AG04449 (cell line): ENCODE data around the gene TMEM140.

ENCODE experiments used
- CTCF ChIA-PET: fragments of 350-600 bp; formaldehyde crosslinking; extraction: SDS; loops from one replicate; lab custom pipeline; 2021; ENCODE audit warnings: antibody characterized with exemption; lab: Yijun Ruan, JAX
- POLR2A ChIA-PET: fragments of 400-600, 350-600 bp; formaldehyde crosslinking; extraction: SDS; loops from one replicate; lab custom pipeline; 2020; ENCODE audit warnings: antibody characterized with exemption, inconsistent platforms; lab: Yijun Ruan, JAX
- DNase-seq: peaks from one replicate; pipeline ENCODE4 v3.0.0-alpha.2; 2010; ENCODE audit warnings: low read depth, low spot score
- H3K4me3 ChIP-seq: 2 replicates; pipeline ENCODE4 v1.5.1; 2011; ENCODE audit warnings: low read depth, mild to moderate bottlenecking, control low read depth, low read length
- TF ChIP-seq, protein P1 (sequence below): IDR thresholded peaks from one replicate; pipeline ENCODE4 v1.5.1; 2011; ENCODE audit warnings: mild to moderate bottlenecking, moderate library complexity, low read length, control low read depth, inconsistent platforms; ENCODE audit not compliant: insufficient read depth; ENCODE audit errors: missing control alignments

TMEM140 gene

DNA sequence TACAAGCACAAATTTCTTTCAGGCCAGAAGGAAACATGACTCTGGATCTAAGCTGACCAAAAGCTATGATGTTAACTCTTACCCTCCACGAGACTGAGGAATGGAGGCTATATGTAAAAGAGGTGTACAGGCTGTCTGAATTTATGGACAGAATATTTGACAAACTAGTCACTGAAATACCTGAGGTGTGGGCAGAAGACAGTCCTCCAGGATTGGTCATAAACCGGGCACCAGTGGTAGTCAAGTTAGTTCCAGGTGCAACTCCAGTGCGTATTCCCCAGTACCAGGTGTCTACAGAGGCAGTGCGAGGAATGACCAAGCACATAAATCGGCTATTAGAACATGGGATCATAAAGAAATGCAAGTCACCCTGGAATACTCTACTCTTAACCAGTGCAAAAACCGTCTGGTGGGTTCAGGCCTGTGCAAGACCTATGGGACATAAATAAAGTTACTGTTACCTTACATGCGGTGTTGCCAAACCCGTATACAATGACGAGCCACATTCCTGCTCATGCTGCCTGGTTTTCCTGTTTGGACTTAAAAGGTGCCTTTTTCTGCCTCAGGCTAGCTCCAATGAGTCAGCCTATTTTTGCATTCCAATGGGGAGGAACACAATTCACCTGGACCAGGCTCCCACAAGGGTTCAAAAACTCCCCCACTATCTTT, 29.3 kb downstream of the TMEM140 start:
- POLR2A ChIA-PET: no interaction called here
- TF ChIP-seq, protein P1, sequence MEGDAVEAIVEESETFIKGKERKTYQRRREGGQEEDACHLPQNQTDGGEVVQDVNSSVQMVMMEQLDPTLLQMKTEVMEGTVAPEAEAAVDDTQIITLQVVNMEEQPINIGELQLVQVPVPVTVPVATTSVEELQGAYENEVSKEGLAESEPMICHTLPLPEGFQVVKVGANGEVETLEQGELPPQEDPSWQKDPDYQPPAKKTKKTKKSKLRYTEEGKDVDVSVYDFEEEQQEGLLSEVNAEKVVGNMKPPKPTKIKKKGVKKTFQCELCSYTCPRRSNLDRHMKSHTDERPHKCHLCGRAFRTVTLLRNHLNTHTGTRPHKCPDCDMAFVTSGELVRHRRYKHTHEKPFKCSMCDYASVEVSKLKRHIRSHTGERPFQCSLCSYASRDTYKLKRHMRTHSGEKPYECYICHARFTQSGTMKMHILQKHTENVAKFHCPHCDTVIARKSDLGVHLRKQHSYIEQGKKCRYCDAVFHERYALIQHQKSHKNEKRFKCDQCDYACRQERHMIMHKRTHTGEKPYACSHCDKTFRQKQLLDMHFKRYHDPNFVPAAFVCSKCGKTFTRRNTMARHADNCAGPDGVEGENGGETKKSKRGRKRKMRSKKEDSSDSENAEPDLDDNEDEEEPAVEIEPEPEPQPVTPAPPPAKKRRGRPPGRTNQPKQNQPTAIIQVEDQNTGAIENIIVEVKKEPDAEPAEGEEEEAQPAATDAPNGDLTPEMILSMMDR: no peak
- CTCF ChIA-PET: no interaction called here
- no peak for DNase-seq
- H3K4me3 ChIP-seq: no peak overlapping the region

DNA sequence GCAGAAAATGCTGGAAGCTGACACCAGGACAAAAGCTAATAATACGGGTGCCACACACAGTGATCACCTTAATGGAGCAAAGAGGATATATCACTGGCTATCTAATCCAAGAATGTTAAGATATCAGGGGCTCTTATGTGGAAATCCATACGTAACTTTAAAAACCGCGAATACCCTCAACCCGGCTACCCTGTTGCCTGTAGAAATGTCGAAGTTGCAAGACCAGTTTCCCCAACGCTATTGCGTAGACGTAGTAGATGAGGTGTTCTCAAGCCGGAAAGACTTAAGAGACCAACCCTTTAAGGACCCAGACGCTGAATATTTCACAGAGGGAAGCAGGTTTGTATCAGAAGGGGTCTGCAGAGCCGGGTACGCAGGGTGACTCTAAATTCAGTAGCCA, 30.5 kb downstream of the TMEM140 start:
- H3K4me3 ChIP-seq: no peak overlapping the region
- TF ChIP-seq, protein P1: no peak
- POLR2A ChIA-PET: no interaction called here
- CTCF ChIA-PET: interaction anchor here (0.8 to 5.7 kb wide), 3 partner anchors 8 to 33 kb away, joined by 3 to 29 read pairs (median 4); partner anchors contain the start of genes CYREN and WDR91
- no peak for DNase-seq

DNA sequence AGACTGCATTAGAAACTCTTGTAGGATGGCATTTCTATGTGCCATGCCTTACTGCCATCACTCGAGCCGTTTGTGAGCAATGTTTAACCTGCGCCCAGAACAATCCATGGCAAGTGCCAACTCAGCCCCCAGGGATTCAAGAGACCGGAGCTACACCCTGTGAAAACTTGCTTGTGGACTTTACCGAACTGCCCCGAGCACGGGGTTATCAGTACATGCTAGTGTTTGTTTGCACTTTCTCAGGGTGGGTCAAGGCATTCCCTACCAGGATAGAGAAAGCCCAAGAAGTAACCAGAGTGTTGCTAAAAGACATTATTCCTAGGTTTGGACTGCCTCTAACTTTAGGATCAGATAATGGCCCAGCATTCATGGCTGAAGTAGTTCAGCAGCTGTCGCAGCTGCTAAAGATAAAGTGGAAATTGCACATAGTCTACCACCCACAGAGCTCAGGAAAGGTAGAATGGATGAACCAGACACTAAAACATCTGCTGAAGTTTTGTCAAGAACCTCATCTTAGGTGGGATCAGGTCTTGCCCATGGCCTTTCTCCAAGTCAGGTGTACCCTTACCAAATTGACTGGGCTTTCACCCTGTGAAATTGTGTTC, 31.6 kb downstream of the TMEM140 start:
- CTCF ChIA-PET: interaction anchor here (1.7 to 5.7 kb wide), 2 partner anchors 9 to 11 kb away, joined by 4 to 29 read pairs; partner anchors contain the start of gene CYREN
- TF ChIP-seq, protein P1: no peak

DNA sequence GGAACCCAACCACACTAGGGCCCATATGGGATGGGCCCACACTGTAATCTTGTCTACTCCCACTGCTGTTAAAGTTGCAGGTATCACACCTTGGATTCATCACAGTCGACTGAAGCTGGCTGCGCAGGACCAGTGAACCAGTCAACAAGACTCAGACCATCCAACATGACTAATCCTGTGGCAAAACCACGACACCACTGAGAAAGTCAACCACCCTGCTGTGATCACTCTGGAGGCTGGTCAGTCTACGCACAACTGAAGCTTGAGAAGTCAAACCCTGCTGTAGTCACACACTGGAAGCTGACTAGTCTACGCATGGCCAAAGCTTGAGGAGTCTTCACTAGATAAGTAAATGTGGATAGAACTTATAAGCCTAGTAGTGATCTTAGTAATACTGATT, 32.2 kb downstream of the TMEM140 start:
- H3K4me3 ChIP-seq: no peak overlapping the region
- ChIA-PET POLR2A (interaction anchor here (1.2 kb wide), 1 partner anchor 9 kb away, joined by 3 read pairs; the partner anchor contains the start of gene CYREN), CTCF (interaction anchor here (1.4 to 5.7 kb wide), 2 partner anchors 10 to 11 kb away, joined by 3 to 29 read pairs; partner anchors contain the start of gene CYREN)

More for the DNA sequence above, 31.6 kb downstream of the TMEM140 start:
- POLR2A ChIA-PET: no interaction called here
- DNase-seq: no peak
- H3K4me3 ChIP-seq: no peak overlapping the region

DNA sequence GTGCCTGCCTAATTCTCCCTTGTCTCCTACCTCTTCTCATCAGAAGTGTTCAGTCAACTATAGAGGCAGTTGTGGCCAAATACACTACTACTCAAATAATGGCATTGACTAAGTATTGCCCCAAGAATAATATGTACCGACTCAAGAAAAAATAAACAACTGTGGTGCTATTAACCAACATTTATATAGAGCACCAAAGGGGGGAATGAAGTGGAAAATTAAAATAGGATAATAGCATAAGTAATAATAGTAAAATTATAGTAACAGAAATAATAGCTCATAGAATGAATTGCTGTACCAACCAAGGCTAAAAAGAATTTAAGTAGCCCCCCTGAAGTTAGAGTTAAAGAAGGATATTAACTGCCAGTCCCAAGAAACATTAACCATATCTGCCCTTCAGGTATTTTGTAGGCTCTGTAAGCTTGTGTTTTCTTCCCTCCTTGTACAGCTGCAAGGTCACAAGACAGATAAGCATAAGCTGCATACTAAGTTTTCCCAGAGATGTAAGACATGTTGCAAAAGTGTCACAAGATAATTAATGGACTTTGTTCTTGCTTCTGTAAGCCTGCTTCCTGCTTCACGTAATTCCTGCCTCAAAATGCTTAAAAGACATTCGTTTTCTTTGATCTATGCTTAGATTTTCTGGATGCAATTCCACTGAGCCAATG, 33.5 kb downstream of the TMEM140 start:
- CTCF ChIA-PET: interaction anchor here (1.0 to 5.7 kb wide), 4 partner anchors 8 to 11 kb away, joined by 3 to 29 read pairs (median 3); partner anchors contain the start of gene CYREN

More for the DNA sequence above, 32.2 kb downstream of the TMEM140 start:
- TF ChIP-seq, protein P1: no peak
- DNase-seq: no peak

More for the DNA sequence above, 33.5 kb downstream of the TMEM140 start:
- POLR2A ChIA-PET: interaction anchor here (1.2 kb wide), 1 partner anchor 10 kb away, joined by 3 read pairs; the partner anchor contains the start of gene CYREN
- no peak overlapping the region for H3K4me3 ChIP-seq
- no peak for DNase-seq
- TF ChIP-seq, protein P1: no peak
